NB4 (cell line): Measurements from ENCODE around the gene P3R3URF.

Experiments used
- MYC ChIP-seq: IDR thresholded peaks from 2 replicates; pipeline ENCODE4 v1.6.1; 2011; ENCODE audit warnings: low read depth, low read length
- POLR2A ChIP-seq: IDR thresholded peaks from 2 replicates; pipeline ENCODE4 v1.6.1; 2011; ENCODE audit warnings: mild to moderate bottlenecking; ENCODE audit not compliant: insufficient read length; ENCODE audit errors: extremely low read depth
- TF ChIP-seq, protein P1 (sequence below): IDR thresholded peaks from one replicate; pipeline ENCODE4 v1.5.1; 2012; ENCODE audit warnings: low read depth, low read length
- TF ChIP-seq, protein P2 (sequence below): IDR thresholded peaks from 2 replicates; pipeline ENCODE4 v1.6.1; 2011; ENCODE audit warnings: low read depth, low read length

DNA sequence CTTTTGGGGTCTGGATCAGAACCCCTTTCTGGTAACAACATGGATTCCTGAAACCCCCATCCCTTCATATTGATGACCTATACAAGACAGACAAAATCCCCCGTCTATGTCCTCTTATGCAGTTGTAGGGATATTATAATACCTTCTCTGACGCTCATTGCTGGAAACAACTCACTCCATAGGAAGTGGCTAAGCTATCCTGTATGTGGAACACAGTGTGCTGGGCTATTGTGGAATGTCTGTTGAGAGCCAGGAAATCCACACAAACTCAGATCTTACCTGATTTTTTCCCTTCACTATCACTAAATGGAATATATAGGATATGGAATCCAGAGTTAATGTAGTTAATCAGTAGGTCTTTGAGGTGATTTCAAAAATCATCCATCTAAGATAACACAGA is 26.2 kb downstream of the P3R3URF start:
- TF ChIP-seq, protein P1, sequence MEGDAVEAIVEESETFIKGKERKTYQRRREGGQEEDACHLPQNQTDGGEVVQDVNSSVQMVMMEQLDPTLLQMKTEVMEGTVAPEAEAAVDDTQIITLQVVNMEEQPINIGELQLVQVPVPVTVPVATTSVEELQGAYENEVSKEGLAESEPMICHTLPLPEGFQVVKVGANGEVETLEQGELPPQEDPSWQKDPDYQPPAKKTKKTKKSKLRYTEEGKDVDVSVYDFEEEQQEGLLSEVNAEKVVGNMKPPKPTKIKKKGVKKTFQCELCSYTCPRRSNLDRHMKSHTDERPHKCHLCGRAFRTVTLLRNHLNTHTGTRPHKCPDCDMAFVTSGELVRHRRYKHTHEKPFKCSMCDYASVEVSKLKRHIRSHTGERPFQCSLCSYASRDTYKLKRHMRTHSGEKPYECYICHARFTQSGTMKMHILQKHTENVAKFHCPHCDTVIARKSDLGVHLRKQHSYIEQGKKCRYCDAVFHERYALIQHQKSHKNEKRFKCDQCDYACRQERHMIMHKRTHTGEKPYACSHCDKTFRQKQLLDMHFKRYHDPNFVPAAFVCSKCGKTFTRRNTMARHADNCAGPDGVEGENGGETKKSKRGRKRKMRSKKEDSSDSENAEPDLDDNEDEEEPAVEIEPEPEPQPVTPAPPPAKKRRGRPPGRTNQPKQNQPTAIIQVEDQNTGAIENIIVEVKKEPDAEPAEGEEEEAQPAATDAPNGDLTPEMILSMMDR: no peak
- TF ChIP-seq, protein P2, sequence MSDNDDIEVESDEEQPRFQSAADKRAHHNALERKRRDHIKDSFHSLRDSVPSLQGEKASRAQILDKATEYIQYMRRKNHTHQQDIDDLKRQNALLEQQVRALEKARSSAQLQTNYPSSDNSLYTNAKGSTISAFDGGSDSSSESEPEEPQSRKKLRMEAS: no peak
- TF ChIP-seq POLR2A (no peak), MYC (no peak)
